ENCODE measurements around the gene KIF20B.

- TF ChIP-seq CTCF (IDR thresholded peaks at IDR 0.05 in 2 of 3, conservative IDR thresholded peaks at IDR 0.05 in 1 of 3; ENCODE audit: borderline replicate concordance in 1 of 3, insufficient read depth in 1 of 3, low read depth in 2 of 3, low read length in 2 of 3) (peak; percentile 65 to 90 (median 84)), EZH2phosphoT487 (IDR thresholded peaks at IDR 0.05; ENCODE audit: borderline replicate concordance) (no peak), POLR2A (IDR thresholded peaks at IDR 0.05; ENCODE audit: borderline replicate concordance, extremely low read depth, insufficient read depth, insufficient read length) (no peak), REST (IDR thresholded peaks at IDR 0.05; ENCODE audit: low read depth) (no peak), JUND (IDR thresholded peaks at IDR 0.05) (no peak), CEBPB (IDR thresholded peaks at IDR 0.05; ENCODE audit: low read depth) (no peak), ATF3 (IDR thresholded peaks at IDR 0.05) (no peak), MAX (IDR thresholded peaks at IDR 0.05) (no peak), FOSL1 (IDR thresholded peaks at IDR 0.05; ENCODE audit: low read depth) (no peak), TCF7L2 (IDR thresholded peaks at IDR 0.05; ENCODE audit: borderline replicate concordance, extremely low read depth, insufficient read depth, insufficient read length) (no peak), EZH2 (IDR thresholded peaks at IDR 0.05) (no peak), EGR1 (IDR thresholded peaks at IDR 0.05; ENCODE audit: low read depth) (no peak), POLR2AphosphoS5 (IDR thresholded peaks at IDR 0.05; ENCODE audit: low read depth, low read length) (no peak), ZNF274 (IDR thresholded peaks at IDR 0.05; ENCODE audit: low read depth, low read length) (no peak)
Observed at GRCh38 chr10:89793649-89794254, 92.4 kb downstream of the KIF20B start.
